Panc1 (cell line): Measurements from ENCODE around the gene MAGI1. TPM values are rescaled to one million over a fixed set of nuclear protein-coding genes. Genes with fewer than 3 reads are reported as not detected.

Experiments used
- ATAC-seq: fragments of 200-7000 bp; cut with Tn5 transposase; 2 replicates; pipeline ENCODE4 v1.9.1; 2020; ENCODE audit warnings: mild to moderate bottlenecking, moderate library complexity
- BruUV-seq: library from RNA; stranded (reverse); fragments of 400-500 nt; replicated peaks from 2 replicates; lab custom pipeline; 2021; lab: Mats Ljungman, UMichigan
- CTCF ChIA-PET: fragments of 300-600 bp; sonication (Branson Sonifier 250); formaldehyde crosslinking; loops from one replicate; lab custom pipeline; 2022; ENCODE audit warnings: antibody characterized with exemption; lab: Charles Lee
- POLR2A ChIA-PET: fragments of 300-600 bp; sonication (Branson Sonifier 250); formaldehyde crosslinking; loops from one replicate; lab custom pipeline; 2022; ENCODE audit warnings: antibody characterized with exemption; lab: Charles Lee
- DNase-seq: peaks from one replicate; pipeline ENCODE4 v3.0.0-alpha.2; 2010; ENCODE audit warnings: low read depth, low spot score
- H3K27ac ChIP-seq: 2 replicates; pipeline ENCODE4 v1.5.1; 2011; ENCODE audit warnings: mild to moderate bottlenecking, low read length, inconsistent platforms
- H3K27me3 ChIP-seq: fragments of 200-500 bp; sonication (Bioruptor generic); 2 replicates; pipeline ENCODE4 v1.6.0; 2014; ENCODE audit warnings: low read length, inconsistent platforms; ENCODE audit not compliant: control insufficient read depth, insufficient read depth
- H3K36me3 ChIP-seq: fragments of 200-500 bp; sonication (Bioruptor generic); 2 replicates; pipeline ENCODE4 v1.5.1; 2014; ENCODE audit warnings: inconsistent platforms, mild to moderate bottlenecking, low read length, moderate library complexity; ENCODE audit not compliant: control insufficient read depth, insufficient read depth
- H3K4me1 ChIP-seq: 2 replicates; pipeline ENCODE4 v1.5.1; 2011; ENCODE audit warnings: inconsistent platforms, mild to moderate bottlenecking, low read length, moderate library complexity; ENCODE audit not compliant: control insufficient read depth, insufficient read depth
- H3K4me3 ChIP-seq, 2 experiments: 2 replicates each; pipeline ENCODE4 v1.5.1; 2011 to 2012; ENCODE audit warnings: low read depth in 2 of 2, low read length in 2 of 2, mild to moderate bottlenecking in 2 of 2, inconsistent platforms in 1 of 2, moderate library complexity in 1 of 2
- H3K9me3 ChIP-seq: fragments of 200-500 bp; sonication (Bioruptor generic); 2 replicates; pipeline ENCODE4 v1.5.1; 2014; ENCODE audit warnings: low read depth, mild to moderate bottlenecking, inconsistent platforms, low read length, moderate library complexity; ENCODE audit not compliant: control insufficient read depth, insufficient read depth
- CTCF ChIP-seq: fragments of 450-650 bp; IDR thresholded peaks from 2 replicates; pipeline ENCODE4 v1.5.1; 2017; ENCODE audit warnings: mild to moderate bottlenecking
- POLR2AphosphoS5 ChIP-seq: IDR thresholded peaks from 2 replicates; pipeline ENCODE4 v1.6.1; 2012; ENCODE audit warnings: mild to moderate bottlenecking, low read depth, low read length, moderate library complexity
- SIN3A ChIP-seq: IDR thresholded peaks from 2 replicates; pipeline ENCODE4 v1.6.1; 2012; ENCODE audit warnings: low read depth, mild to moderate bottlenecking, low read length, moderate library complexity, borderline replicate concordance; ENCODE audit not compliant: insufficient read depth
- TCF7L2 ChIP-seq: IDR thresholded peaks from 2 replicates; pipeline ENCODE4 v1.6.1; 2011; ENCODE audit warnings: mild to moderate bottlenecking, low read depth, low read length, inconsistent platforms
- in situ Hi-C: cut with HindIII; loops from 2 replicates; pipeline ENCODE4 v1.10.0; 2016; ENCODE audit warnings: low sequenced_read_pairs, low pct_unique_long_range_greater_than_20kb
- intact Hi-C: fragments of 100-400 bp; cut with micrococcal nuclease; formaldehyde crosslinking; loops from one replicate; pipeline ENCODE4 v1.10.0; 2022; ENCODE audit not compliant: unreplicated experiment
- total RNA-seq: library from RNA; stranded (reverse); gene quantifications from one replicate; pipeline ENCODE4 v1.2.1, GENCODE V29; 2021; ENCODE audit not compliant: unreplicated experiment
- TF ChIP-seq, protein P1 (sequence below), 2 experiments: IDR thresholded peaks; 2 replicates each; pipeline ENCODE4 v1.6.1; 2011 to 2012; ENCODE audit warnings: low read depth in 2 of 2, control low read depth in 1 of 2, low read length in 1 of 2, mild to moderate bottlenecking in 1 of 2, moderate library complexity in 1 of 2; ENCODE audit not compliant: insufficient read depth in 1 of 2

Gene MAGI1
- total RNA-seq, 1 experiment from 2014 or later, result 9.5 TPM

- intact Hi-C loops (no loop called here), in situ Hi-C loops (no loop called here)
- H3K36me3 ChIP-seq, result no peaks in the 10 kb centered on the region
- no peak for DNase-seq
- POLR2A ChIA-PET, result no interaction called here
- H3K4me1 ChIP-seq, result no peaks in the 10 kb centered on the region
- CTCF ChIA-PET, result no interaction called here
- ATAC-seq, result no peak
- no peaks in the 10 kb centered on the region for H3K27me3 ChIP-seq
- H3K27ac ChIP-seq, result no peak overlapping the region
- no peak overlapping the region for H3K4me3 ChIP-seq
- no peaks in the 10 kb centered on the region for H3K9me3 ChIP-seq
- no TSS peak for BruUV-seq
- TF ChIP-seq, protein P1, sequence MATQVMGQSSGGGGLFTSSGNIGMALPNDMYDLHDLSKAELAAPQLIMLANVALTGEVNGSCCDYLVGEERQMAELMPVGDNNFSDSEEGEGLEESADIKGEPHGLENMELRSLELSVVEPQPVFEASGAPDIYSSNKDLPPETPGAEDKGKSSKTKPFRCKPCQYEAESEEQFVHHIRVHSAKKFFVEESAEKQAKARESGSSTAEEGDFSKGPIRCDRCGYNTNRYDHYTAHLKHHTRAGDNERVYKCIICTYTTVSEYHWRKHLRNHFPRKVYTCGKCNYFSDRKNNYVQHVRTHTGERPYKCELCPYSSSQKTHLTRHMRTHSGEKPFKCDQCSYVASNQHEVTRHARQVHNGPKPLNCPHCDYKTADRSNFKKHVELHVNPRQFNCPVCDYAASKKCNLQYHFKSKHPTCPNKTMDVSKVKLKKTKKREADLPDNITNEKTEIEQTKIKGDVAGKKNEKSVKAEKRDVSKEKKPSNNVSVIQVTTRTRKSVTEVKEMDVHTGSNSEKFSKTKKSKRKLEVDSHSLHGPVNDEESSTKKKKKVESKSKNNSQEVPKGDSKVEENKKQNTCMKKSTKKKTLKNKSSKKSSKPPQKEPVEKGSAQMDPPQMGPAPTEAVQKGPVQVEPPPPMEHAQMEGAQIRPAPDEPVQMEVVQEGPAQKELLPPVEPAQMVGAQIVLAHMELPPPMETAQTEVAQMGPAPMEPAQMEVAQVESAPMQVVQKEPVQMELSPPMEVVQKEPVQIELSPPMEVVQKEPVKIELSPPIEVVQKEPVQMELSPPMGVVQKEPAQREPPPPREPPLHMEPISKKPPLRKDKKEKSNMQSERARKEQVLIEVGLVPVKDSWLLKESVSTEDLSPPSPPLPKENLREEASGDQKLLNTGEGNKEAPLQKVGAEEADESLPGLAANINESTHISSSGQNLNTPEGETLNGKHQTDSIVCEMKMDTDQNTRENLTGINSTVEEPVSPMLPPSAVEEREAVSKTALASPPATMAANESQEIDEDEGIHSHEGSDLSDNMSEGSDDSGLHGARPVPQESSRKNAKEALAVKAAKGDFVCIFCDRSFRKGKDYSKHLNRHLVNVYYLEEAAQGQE (IDR thresholded peaks at IDR 0.05; ENCODE audit: insufficient read depth in 1 of 2, low read depth in 2 of 2, low read length in 1 of 2), result no peak
- TF ChIP-seq POLR2AphosphoS5, result no peak
- TF ChIP-seq CTCF, result no peak
Measured at GRCh38 chr3:65930648-65931047, 108.1 kb downstream of the MAGI1 start.

DNA sequence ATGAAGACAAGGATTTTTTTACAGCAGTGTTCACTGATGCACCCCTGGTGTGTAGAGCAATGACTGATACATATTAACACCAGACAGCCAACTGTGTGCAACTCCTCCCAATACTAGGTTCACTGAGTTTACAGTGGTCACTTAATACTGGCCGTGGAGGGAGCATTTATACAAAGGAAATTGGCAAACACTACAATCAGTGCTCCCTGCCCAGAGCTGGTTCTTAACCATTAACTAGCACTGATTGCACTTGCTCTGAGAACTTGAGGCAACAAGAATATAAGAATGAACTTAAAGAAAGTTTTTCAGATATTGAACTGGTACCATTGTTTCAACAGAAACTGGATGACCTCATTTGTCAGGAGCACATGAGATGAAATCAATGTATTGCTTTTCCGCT lies 110.6 kb downstream of the MAGI1 start:
- no TSS peak for BruUV-seq
- ATAC-seq (no peak), DNase-seq (no peak)
- Histone ChIP-seq H3K9me3 (no peaks in the 10 kb centered on the region), H3K4me3 (no peak overlapping the region), H3K36me3 (no peaks in the 10 kb centered on the region), H3K27ac (no peak overlapping the region), H3K4me1 (no peaks in the 10 kb centered on the region), H3K27me3 (no peaks in the 10 kb centered on the region)
- in situ Hi-C loops (no loop called here), intact Hi-C loops (no loop called here)
- ChIA-PET POLR2A (no interaction called here), CTCF (no interaction called here)
- TF ChIP-seq SIN3A (no peak), TCF7L2 (no peak), CTCF (no peak), POLR2AphosphoS5 (no peak)
- TF ChIP-seq, protein P1 (IDR thresholded peaks at IDR 0.05; ENCODE audit: insufficient read depth in 1 of 2, low read depth in 2 of 2, low read length in 1 of 2), result no peak
